ENCODE data around the gene PRDM5.
A peak's percentile ranks its signal among the peaks of the same experiment; 100 is the strongest.

Gene PRDM5

DNA sequence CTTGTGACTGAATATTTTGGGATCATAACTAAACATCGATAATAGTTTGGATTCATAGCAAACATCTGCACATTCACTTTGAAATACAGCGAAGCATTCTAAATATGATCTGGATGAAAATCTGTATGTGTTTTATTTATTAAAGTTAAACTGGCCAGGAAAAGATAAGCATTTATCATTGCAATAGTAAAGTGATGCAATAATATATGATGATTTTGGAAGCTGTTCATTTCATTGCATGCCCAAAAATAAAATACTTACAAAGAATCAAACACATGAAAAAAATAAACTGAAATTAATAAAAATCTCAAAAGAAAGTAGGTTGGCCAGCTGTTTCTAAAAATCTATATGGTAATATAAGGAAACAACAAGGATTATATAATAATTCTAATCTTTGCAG lies 1.9 kb downstream of the PRDM5 start:
- TF ChIP-seq, protein P1, sequence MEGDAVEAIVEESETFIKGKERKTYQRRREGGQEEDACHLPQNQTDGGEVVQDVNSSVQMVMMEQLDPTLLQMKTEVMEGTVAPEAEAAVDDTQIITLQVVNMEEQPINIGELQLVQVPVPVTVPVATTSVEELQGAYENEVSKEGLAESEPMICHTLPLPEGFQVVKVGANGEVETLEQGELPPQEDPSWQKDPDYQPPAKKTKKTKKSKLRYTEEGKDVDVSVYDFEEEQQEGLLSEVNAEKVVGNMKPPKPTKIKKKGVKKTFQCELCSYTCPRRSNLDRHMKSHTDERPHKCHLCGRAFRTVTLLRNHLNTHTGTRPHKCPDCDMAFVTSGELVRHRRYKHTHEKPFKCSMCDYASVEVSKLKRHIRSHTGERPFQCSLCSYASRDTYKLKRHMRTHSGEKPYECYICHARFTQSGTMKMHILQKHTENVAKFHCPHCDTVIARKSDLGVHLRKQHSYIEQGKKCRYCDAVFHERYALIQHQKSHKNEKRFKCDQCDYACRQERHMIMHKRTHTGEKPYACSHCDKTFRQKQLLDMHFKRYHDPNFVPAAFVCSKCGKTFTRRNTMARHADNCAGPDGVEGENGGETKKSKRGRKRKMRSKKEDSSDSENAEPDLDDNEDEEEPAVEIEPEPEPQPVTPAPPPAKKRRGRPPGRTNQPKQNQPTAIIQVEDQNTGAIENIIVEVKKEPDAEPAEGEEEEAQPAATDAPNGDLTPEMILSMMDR (IDR thresholded peaks at IDR 0.05; ENCODE audit: low read length), result no peak
- TF ChIP-seq EZH2 (IDR thresholded peaks at IDR 0.05; ENCODE audit: borderline replicate concordance, low read length), result no peak
- Histone ChIP-seq H3K9me2 (ENCODE audit: low read depth, low read length) (no peaks in the 10 kb centered on the region), H3K36me3 (ENCODE audit: insufficient read depth, low read length) (no peaks in the 10 kb centered on the region), H3K9ac (ENCODE audit: low read length) (no peak overlapping the region), H3K4me3 (ENCODE audit: low read depth, low read length, poor library complexity, severe bottlenecking) (no peak overlapping the region), H3K27ac (ENCODE audit: low read depth, low read length, poor library complexity, severe bottlenecking) (no peak overlapping the region), H3F3A (ENCODE audit: insufficient read depth, low read length) (no peaks in the 10 kb centered on the region), H3K4me1 (ENCODE audit: insufficient read depth, low read length, severe bottlenecking) (no peaks in the 10 kb centered on the region), H3K4me2 (ENCODE audit: low read length) (no peak overlapping the region), H3K9me3 (ENCODE audit: low read length) (no peaks in the 10 kb centered on the region), H3K27me3 (ENCODE audit: insufficient read depth, low read length) (no peaks in the 10 kb centered on the region), H3K79me2 (ENCODE audit: insufficient read depth, low read length) (no peaks in the 10 kb centered on the region), H4K20me1 (ENCODE audit: insufficient read depth, low read length) (no peaks in the 10 kb centered on the region), H2AFZ (ENCODE audit: low read length) (no peak overlapping the region)

DNA sequence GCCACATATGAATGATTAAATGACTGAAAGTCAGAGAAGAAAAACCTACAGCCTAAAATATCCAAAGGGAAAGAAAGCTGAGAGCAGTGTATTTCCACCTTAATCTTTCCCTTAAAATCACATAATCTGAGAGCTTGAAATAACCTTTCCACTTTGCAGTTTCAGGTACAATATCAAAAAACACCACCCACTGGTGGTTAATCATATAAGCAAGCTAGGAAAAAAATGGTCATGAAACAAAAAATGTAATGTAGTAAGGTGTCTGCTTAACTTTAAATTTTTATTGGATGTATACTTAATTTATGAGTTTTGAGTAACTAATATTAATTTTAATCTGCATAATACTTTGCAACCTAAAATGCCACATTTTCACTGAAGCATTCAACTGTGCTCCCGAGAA lies 3.2 kb downstream of the PRDM5 start:
- H3K27ac ChIP-seq (ENCODE audit: low read depth, low read length, poor library complexity, severe bottlenecking), result no peak overlapping the region

DNA sequence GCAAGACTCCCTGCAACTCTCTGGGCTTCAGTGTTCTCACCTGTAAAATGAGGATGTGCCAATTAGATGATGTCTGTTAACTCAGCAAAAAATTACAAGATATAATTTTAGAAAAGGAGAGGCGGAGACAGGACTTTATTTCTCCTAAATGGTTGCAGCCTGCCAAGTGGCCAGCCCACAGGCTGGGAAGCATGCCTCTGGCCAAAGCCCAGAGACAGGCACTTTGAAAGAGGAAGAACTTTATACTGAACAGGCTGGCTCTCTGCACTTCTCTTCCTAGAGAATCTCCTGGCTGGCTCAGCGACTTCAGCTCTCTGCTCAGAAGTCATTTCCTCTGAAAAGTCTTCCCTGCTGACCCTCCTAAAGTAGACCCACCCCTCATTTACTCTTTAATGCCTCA lies 3.7 kb downstream of the PRDM5 start:
- Histone ChIP-seq H3K27me3 (ENCODE audit: insufficient read depth, low read length) (no peaks in the 10 kb centered on the region), H3K36me3 (ENCODE audit: insufficient read depth, low read length) (no peaks in the 10 kb centered on the region), H2AFZ (ENCODE audit: low read length) (no peak overlapping the region), H4K20me1 (ENCODE audit: insufficient read depth, low read length) (no peaks in the 10 kb centered on the region), H3K4me1 (ENCODE audit: insufficient read depth, low read length, severe bottlenecking) (no peaks in the 10 kb centered on the region), H3K9ac (ENCODE audit: low read length) (no peak overlapping the region), H3K4me2 (ENCODE audit: low read length) (no peak overlapping the region), H3K27ac (ENCODE audit: low read depth, low read length, poor library complexity, severe bottlenecking) (no peak overlapping the region), H3K4me3 (ENCODE audit: low read depth, low read length, poor library complexity, severe bottlenecking) (no peak overlapping the region), H3K79me2 (ENCODE audit: insufficient read depth, low read length) (no peaks in the 10 kb centered on the region), H3K9me2 (ENCODE audit: low read depth, low read length) (no peaks in the 10 kb centered on the region), H3K9me3 (ENCODE audit: low read length) (no peaks in the 10 kb centered on the region), H3F3A (ENCODE audit: insufficient read depth, low read length) (no peaks in the 10 kb centered on the region)
- TF ChIP-seq EZH2 (IDR thresholded peaks at IDR 0.05; ENCODE audit: borderline replicate concordance, low read length), result no peak
- TF ChIP-seq, protein P1 (IDR thresholded peaks at IDR 0.05; ENCODE audit: low read length), result no peak

More for the DNA sequence above, 3.2 kb downstream of the PRDM5 start:
- H3K27me3 ChIP-seq (ENCODE audit: insufficient read depth, low read length), result no peaks in the 10 kb centered on the region
- no peaks in the 10 kb centered on the region for H3F3A ChIP-seq (ENCODE audit: insufficient read depth, low read length)
- TF ChIP-seq EZH2 (IDR thresholded peaks at IDR 0.05; ENCODE audit: borderline replicate concordance, low read length), result no peak
- TF ChIP-seq, protein P1 (IDR thresholded peaks at IDR 0.05; ENCODE audit: low read length), result peak; percentile 23; the same call in 1 of the 2 replicates
- H3K9me3 ChIP-seq (ENCODE audit: low read length), result no peaks in the 10 kb centered on the region
- no peak overlapping the region for H3K4me3 ChIP-seq (ENCODE audit: low read depth, low read length, poor library complexity, severe bottlenecking)
- no peaks in the 10 kb centered on the region for H3K79me2 ChIP-seq (ENCODE audit: insufficient read depth, low read length)
- H3K9me2 ChIP-seq (ENCODE audit: low read depth, low read length), result no peaks in the 10 kb centered on the region
- H4K20me1 ChIP-seq (ENCODE audit: insufficient read depth, low read length), result no peaks in the 10 kb centered on the region
- no peak overlapping the region for H2AFZ ChIP-seq (ENCODE audit: low read length)
- no peak overlapping the region for H3K4me2 ChIP-seq (ENCODE audit: low read length)
- H3K9ac ChIP-seq (ENCODE audit: low read length), result no peak overlapping the region
- no peaks in the 10 kb centered on the region for H3K4me1 ChIP-seq (ENCODE audit: insufficient read depth, low read length, severe bottlenecking)
- H3K36me3 ChIP-seq (ENCODE audit: insufficient read depth, low read length), result no peaks in the 10 kb centered on the region

All from OCI-LY1 (cell line).